Erythroblast (primary cell): ENCODE measurements around the gene CFAP47.
"Not testable (repeated sequence)": the region's sequence is repeated elsewhere in the genome, so short reads cannot be mapped to it uniquely, and the experiment has no call there.

ENCODE experiments used
- DNase-seq, 2 experiments: peaks; one replicate each; lab custom pipeline; 2025; lab: John Stamatoyannopoulos, UW
- GATA1 ChIP-seq: IDR thresholded peaks from 2 replicates; pipeline ENCODE4 v1.6.1; 2011; ENCODE audit warnings: low read depth, mild to moderate bottlenecking, control low read depth, low read length, moderate library complexity
- POLR2A ChIP-seq: IDR thresholded peaks from 2 replicates; pipeline ENCODE4 v1.6.1; 2011; ENCODE audit warnings: mild to moderate bottlenecking, low read length

Gene CFAP47, protein sequence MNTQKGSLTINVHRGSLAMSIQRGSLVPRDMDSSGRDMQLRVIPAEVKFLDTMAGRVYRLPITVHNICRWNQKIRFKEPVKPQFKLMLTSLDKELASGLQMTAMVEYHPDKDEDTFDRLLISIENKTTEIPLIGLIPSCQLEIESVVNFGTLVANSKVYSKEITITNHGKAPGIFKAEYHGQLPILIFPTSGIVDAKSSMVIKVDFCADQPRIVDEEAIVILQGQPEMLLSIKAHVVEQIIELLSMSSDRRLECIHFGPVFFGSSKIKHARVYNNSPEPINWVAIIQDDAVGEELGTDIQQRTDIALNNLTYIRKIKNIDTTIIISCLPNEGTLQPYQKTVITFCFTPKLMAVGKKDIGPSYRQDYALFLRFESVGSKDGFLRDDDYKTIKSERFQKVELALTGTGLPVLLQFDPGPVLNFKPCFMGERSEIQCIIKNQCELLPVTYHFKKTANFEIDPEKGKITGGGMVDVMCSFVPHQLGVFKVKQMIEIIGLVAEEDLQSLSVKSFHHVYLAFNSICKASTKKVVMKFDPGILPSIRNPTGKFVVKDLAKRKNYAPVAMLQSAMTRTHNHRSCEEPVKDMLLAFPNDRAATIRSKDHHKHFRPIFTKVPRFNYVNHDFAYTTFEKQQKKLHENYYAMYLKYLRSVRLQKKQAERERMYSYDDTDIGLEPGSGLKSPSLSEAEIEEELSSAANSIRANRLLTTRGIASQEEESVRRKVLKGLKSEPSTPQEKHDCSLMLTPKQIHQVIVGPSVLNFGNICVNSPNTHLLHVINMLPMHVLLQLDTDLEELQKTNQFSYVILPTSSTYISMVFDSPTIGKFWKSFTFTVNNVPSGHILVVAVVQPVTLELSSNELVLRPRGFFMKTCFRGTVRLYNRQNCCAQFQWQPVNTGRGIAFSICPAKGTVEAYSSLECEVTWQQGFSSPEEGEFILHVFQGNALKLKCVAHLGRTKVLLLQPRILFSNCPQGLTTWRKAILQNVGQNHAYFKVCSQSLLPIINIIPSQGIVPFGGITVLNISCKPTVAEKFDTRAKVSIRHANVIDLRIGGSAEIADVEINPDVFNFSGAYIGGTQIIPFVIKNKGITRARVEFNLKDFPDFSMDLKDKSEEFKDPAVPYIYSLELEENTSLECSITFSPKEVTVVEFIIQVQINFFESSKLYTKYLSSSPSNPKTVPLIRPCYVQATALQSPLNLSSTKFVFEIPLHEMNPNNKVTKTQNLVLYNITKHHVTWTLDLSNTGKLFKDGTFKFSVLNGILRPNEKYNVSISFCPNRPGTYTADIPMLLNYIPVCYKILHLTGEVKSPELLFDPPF (N-terminal part only)

DNA sequence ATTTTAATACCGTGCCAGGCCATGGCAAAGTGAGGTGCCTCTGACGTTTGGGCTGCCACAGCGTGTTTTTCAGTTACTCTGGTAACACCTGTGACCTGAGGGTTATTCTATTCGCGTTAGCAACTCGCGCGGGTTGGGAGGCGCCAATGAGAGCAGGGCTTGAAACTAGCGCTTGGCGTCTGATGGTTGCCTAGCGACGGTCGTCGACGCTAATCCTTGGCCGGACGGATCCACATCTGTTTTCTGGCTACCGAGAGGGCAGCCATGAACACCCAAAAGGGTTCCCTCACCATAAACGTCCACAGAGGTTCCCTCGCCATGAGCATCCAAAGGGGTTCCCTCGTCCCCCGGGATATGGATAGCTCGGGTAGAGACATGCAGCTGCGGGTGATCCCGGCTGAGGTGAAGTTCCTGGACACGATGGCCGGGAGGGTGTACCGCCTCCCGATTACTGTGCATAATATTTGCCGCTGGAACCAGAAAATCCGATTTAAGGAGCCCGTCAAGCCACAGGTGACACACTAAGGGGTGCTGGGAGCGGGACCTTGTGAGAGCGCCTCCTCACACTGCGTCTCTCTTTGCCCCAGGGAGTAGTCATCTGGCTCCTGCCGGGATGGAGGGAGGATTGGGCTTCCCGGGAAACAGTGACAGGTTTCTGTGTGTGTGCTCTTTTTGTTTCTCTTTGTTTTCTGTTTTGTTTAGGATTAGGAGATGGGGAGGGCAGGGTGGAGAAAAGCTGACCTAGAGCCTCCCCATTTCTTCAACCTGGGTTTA lies at the start of gene CFAP47:
CFAP47 (plus strand) TSS at position 199 of the 774 bp plus-strand sequence; CDS start at position 265, 66 bp downstream.
- DNase-seq = no peak
- TF ChIP-seq POLR2A (no peak), GATA1 (no peak)

DNA sequence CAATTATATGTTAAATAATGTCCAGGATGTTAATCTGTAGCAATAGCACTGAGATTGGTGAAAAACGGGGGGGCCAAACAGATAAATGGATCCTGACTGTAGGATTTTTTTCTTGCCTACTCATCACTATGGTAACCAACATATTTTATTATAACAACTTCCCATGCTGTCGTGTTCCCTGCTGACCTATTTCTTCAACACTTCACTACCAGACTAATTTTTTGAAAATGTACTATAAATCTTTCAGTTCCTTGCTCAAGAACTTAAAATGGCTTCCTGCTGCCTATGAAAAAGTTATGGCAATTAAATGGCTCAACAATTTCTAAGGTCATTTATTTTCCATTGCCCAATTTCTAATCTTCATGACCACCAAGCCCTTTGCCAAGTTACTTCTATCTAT lies 38.9 kb upstream of the CFAP47 start:
- TF ChIP-seq POLR2A (no peak), GATA1 (no peak)
- DNase-seq = no peak

DNA sequence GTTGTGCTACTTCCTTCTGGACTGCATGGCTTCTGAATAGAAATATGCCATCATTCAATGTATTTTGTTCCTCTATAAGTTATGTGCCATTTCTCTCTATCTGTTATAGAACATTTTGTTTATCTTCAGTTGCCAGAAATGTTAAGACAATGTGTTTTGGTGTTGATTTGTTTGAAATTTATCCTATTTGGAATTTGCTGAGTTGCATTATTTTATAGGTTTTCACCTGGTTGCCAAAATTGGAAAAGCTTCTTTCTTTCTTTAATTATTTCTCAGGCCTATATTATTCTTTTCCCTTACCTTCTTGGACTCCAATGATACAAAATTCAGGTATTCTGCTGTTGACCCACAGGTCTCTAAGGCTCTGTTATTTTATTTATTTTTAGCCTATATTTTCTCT lies 33.4 kb upstream of the CFAP47 start:
- TF ChIP-seq GATA1 = no peak
- no peak for TF ChIP-seq POLR2A
- no peak for DNase-seq

DNA sequence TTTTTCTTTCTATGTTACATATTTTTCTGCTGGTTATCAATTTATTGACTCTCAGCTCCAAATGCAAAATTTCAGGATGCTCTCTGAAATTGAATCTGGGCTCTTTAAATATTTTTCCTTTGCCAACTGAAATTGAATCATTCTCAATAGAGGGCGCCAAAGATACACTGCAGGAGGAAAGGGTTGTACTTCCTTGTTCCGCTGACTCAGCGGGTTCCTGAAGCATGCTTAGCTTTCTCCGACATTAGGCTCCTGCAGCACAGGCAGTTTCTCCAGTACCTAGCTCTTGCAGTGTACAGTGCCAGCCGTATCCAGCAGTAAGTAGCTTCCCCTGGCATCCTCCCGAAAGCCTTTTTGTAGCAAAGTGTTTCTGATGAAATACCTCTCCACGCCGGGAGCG lies 28.8 kb upstream of the CFAP47 start:
- peak; percentile 55 to 65 for DNase-seq

DNA sequence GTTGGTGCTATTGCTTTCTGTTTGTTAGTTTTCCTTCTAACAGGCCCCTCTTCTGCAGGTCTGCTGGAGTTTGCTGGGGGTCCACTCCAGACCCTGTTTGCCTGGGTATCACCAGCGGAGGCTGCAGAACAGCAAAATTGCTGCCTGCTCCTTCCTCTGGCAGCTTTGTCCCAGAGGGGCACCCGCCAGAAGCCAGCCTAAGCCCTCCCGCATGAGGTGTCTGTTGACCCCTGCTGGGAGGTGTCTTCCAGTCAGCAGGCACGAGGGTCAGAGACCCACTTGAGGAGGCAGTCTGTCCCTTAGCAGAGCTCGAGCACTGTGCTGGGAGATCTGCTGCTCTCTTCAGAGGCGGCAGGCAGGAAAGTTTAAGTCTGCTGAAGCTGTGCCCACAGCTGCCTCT lies 67.3 kb downstream of the CFAP47 start:
- DNase-seq = not testable (repeated sequence)

More for the DNA sequence above, 28.8 kb upstream of the CFAP47 start:
- TF ChIP-seq GATA1 = no peak
- TF ChIP-seq POLR2A = no peak

DNA sequence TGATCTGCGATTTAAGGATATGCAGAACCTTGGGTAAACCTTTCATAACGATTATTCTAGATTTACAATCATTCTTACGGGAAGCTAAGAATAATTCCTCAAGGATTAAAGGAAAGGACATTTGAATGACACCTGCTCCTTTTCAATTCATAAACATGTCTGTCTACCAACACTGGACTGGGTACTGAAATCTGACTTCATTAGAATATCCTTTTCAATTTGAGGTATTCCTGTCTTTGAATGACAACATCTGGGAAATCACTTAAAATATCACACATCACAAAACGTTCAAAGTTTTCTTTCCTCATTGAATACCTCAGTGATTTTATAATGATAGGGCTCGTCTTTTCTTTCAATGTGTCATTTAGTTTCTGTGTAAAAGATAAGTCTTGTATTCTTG lies 87.7 kb downstream of the CFAP47 start:
- no peak for TF ChIP-seq GATA1
- DNase-seq = no peak

DNA sequence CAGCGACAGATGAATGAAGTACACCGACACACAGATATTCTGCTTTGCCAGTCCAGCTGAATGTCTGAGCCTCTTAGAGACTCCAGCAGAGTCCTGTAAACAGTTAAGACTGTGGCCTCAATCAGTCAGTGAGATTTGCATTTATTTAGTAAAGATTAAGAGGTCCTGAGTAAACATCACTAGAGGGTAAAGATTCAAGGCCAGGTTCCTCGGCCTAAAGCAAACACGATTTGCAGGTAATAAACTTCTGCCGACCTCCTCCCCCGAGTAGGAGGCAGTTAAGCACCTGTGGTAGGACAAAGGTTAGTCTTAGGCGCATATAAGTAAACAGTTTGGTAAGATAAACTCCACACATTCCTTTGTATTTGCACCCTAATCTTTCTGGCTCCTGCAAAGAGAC lies 99.6 kb downstream of the CFAP47 start:
- no peak for TF ChIP-seq POLR2A
- TF ChIP-seq GATA1 = no peak
- DNase-seq = no peak

DNA sequence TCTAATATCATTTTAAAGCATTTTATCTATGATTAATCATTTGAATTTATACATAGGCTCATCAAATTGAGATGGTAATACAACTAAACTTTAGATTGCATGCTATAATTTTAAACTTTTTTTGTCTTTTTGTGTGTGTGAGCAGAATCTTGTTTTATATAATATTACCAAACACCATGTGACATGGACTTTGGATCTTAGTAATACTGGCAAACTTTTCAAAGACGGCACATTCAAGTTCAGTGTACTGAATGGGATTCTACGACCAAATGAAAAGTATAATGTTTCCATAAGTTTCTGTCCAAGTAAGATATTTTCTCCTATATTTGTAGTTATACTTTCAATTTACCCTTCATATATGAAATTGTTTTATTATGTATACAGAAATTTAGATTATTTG lies 116.0 kb downstream of the CFAP47 start:
- DNase-seq = no peak
- TF ChIP-seq GATA1 = no peak
- no peak for TF ChIP-seq POLR2A

DNA sequence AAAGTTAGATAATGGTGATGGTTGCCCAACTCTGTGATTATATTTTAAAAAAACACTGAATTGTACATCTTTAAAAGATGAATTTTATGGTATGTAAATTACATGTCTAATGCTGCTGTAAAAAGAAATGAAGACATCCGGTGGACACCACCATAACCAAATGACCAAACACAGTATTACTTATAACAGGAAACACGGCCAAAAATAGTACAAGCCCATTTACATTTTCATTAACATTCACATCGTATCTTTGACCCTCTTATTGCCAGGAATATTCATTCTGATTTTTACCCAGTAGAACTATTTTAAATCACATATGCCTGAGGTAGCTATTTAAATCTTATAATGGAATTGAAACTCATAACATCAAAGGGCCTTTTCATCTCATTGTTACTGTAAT lies 143.2 kb downstream of the CFAP47 start:
- DNase-seq = no peak
- no peak for TF ChIP-seq GATA1
- TF ChIP-seq POLR2A = no peak

DNA sequence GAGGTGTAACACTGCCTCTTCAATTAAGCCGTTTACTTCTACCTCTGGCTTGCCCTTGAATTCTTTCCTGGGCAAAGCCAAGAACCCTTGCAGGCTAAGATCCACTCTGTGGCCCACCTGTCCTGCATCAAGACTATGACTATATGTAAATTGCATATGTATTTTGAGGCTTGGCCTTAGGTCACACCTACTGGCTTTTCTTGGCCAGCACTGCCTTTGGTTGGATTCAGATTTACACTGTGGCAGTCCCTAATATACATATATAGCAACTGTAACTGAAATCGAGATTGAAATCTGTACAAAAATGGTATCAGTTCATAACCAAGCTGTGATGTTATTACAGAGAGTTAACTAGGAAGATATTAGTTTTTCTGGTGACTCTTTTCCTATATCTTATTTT lies 151.5 kb downstream of the CFAP47 start:
- no peak for DNase-seq
- TF ChIP-seq POLR2A = no peak
- TF ChIP-seq GATA1 = no peak

DNA sequence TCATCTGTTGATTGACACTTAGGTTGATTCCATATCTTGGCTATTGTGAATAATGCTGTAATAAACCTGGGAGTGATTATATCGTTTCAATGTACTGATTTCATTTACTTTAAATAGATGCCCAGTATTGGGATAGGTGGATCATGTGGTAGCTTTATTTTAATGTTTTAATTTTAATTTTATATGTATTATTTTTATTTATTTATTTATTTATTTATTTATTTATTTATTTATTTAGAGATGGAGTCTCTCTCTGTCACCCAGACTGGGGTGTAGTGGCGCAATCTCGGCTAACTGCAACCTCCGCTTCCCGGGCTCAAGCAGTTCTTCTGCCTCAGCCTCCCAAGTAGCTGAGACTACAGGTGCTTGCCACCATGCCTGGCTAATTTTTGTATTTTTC lies 155.5 kb downstream of the CFAP47 start:
- not testable (repeated sequence) for DNase-seq

DNA sequence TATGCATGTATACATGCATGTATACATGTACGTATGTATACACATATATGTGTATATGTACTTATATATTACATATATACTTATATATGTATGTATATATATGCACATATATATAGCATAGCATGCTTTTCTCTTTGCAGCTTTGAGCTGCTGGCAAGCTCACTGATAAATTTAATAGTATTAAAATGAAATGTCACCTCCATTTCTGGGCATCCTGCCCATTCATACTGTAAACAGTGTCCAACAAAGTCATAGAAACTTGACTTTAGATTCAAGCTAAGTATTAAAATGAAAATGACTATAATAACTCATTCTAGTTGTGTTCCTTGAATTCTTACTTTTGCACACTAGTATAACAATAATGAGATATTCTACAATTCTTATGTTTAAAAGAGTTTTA lies 163.7 kb downstream of the CFAP47 start:
- no peak for TF ChIP-seq GATA1
- no peak for TF ChIP-seq POLR2A
- no peak for DNase-seq

DNA sequence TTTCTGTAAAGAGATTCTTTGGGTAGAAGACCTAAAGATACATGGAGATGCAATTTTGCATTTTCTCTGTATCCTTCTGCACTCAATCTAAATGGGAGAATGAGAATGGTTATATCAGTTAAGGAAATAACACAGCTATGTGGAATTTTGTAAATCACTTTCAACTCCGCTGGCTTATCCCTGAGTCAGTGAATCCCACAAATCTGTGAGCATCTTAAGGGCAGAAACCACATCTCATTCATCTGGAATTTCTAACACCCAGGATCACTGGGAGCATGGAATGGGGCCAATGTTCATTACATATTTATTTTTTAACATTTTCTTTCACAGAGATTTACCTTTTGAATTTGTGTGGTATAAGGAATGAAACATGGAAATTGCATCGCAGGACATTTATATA lies 167.8 kb downstream of the CFAP47 start:
- TF ChIP-seq POLR2A (no peak), GATA1 (no peak)
- DNase-seq = no peak

DNA sequence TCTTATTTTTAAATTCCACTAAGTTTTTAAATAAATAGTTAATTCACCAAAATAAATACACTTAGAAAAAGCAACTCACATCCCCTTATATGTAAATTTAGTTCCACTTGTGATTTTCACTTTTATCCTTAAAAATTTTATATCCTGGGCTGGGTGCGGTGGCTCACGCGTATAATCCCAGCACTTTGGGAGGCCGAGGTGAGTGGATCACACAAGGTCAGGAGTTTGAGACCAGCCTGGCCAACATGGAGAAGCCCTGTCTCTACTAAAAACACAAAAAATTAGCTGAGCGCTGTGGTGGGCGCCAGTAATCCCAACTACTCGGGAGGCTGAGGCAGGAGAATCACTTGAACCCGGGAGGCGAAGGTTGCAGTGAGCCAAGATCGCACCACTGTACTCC lies 169.4 kb downstream of the CFAP47 start:
- not testable (repeated sequence) for DNase-seq
